SK-N-SH (cell line): ENCODE data around the gene CASP5. TPM values are rescaled to one million over a fixed set of nuclear protein-coding genes. Genes with fewer than 3 reads are reported as not detected.

Experiments used
- CTCF ChIA-PET: fragments of 300-600, 350-600 bp; formaldehyde crosslinking; extraction: SDS; loops from one replicate; lab custom pipeline; 2021; lab: Yijun Ruan, JAX
- POLR2A ChIA-PET: fragments of 350-600 bp; sonication (Branson Sonifier 250); formaldehyde crosslinking; extraction: SDS; loops from one replicate; lab custom pipeline; 2020; ENCODE audit warnings: antibody characterized with exemption, inconsistent platforms; lab: Yijun Ruan, JAX
- DNase-seq: peaks from one replicate; pipeline ENCODE4 v3.0.0; 2012
- H2AFZ ChIP-seq: fragments of 200-600 bp; sonication (generic); 2 replicates; pipeline ENCODE4 v1.8.1; 2016; ENCODE audit warnings: antibody characterized with exemption, mild to moderate bottlenecking, low read depth
- H3F3A ChIP-seq: fragments of 200-600 bp; sonication (generic); replicated peaks from 2 replicates; pipeline ENCODE3; 2016; ENCODE audit warnings: antibody characterized with exemption, mild to moderate bottlenecking; ENCODE audit not compliant: insufficient read depth
- H3K27ac ChIP-seq, 2 experiments: fragments of 200-500 bp in 1 of 2; fragments of 200-600 bp in 1 of 2; sonication (Bioruptor generic) in 1 of 2; sonication (generic), shearing (Covaris generic) in 1 of 2; 2 replicates each; pipeline versions ENCODE4 v1.5.1 to v1.6.1; 2014 to 2016; ENCODE audit warnings: low read depth in 2 of 2, inconsistent platforms in 1 of 2, low read length in 1 of 2, mild to moderate bottlenecking in 1 of 2, mixed read lengths in 1 of 2
- H3K27me3 ChIP-seq: fragments of 200-600 bp; sonication (generic), shearing (Covaris generic); 2 replicates; pipeline ENCODE4 v1.6.1; 2016; ENCODE audit warnings: mixed run types; ENCODE audit not compliant: insufficient read depth
- H3K36me3 ChIP-seq, 2 experiments: fragments of 200-500 bp in 1 of 2; fragments of 200-600 bp in 1 of 2; sonication (Bioruptor generic) in 1 of 2; sonication (generic) in 1 of 2; replicated peaks in 1 of 2; 2 replicates each; pipeline versions ENCODE3 to v1.5.1; 2014 to 2016; ENCODE audit warnings: low read length in 1 of 2, mild to moderate bottlenecking in 1 of 2; ENCODE audit not compliant: insufficient read depth in 2 of 2, control insufficient read depth in 1 of 2
- H3K4me1 ChIP-seq, 2 experiments: fragments of 200-500 bp in 1 of 2; fragments of 200-600 bp in 1 of 2; sonication (Bioruptor generic) in 1 of 2; sonication (generic), shearing (Covaris generic) in 1 of 2; 2 replicates each; pipeline versions ENCODE4 v1.5.1 to v1.6.1; 2014 to 2016; ENCODE audit warnings: low read depth in 1 of 2, low read length in 1 of 2, mixed run types in 1 of 2; ENCODE audit not compliant: insufficient read depth in 2 of 2, control insufficient read depth in 1 of 2
- H3K4me2 ChIP-seq: fragments of 200-600 bp; sonication (generic), shearing (Covaris generic); 2 replicates; pipeline ENCODE4 v1.6.1; 2017; ENCODE audit warnings: mixed run types
- H3K4me3 ChIP-seq, 2 experiments: fragments of 200-500 bp in 1 of 2; fragments of 200-600 bp in 1 of 2; sonication (Bioruptor generic) in 1 of 2; sonication (generic), shearing (Covaris generic) in 1 of 2; 2 replicates each; pipeline versions ENCODE4 v1.5.1 to v1.8.1; 2014 to 2016; ENCODE audit warnings: low read depth in 2 of 2, inconsistent platforms in 1 of 2, low read length in 1 of 2, mild to moderate bottlenecking in 1 of 2, mixed read lengths in 1 of 2, moderate library complexity in 1 of 2
- H3K79me2 ChIP-seq: fragments of 200-600 bp; sonication (generic); 2 replicates; pipeline ENCODE4 v1.8.1; 2017; ENCODE audit warnings: mild to moderate bottlenecking; ENCODE audit not compliant: insufficient read depth
- H3K9ac ChIP-seq: fragments of 200-600 bp; sonication (generic); 2 replicates; pipeline ENCODE4 v1.6.1; 2017; ENCODE audit warnings: mixed run types
- H3K9me2 ChIP-seq: fragments of 200-600 bp; sonication (generic); 2 replicates; pipeline ENCODE4 v1.6.1; 2017; ENCODE audit warnings: mixed run types
- H3K9me3 ChIP-seq: fragments of 200-600 bp; sonication (generic); 2 replicates; pipeline ENCODE4 v1.6.1; 2017; ENCODE audit warnings: mixed run types, mild to moderate bottlenecking, moderate library complexity
- H4K20me1 ChIP-seq: fragments of 200-600 bp; sonication (generic); 2 replicates; pipeline ENCODE4 v1.6.1; 2017; ENCODE audit warnings: mild to moderate bottlenecking, mixed run types; ENCODE audit not compliant: insufficient read depth
- CHD2 ChIP-seq: fragments of 150-350 bp; IDR thresholded peaks from 2 replicates; pipeline ENCODE4 v1.6.1; 2018; ENCODE audit warnings: low read length; ENCODE audit not compliant: partially characterized antibody
- EP300 ChIP-seq, 2 experiments: IDR thresholded peaks; 2 replicates each; pipeline versions ENCODE4 v1.4.0 to v1.6.1; 2012; ENCODE audit warnings: borderline replicate concordance in 1 of 2, low read depth in 1 of 2, low read length in 1 of 2
- FOXJ3 ChIP-seq: sonication (generic); formaldehyde crosslinking; IDR thresholded peaks from 2 replicates; pipeline ENCODE4 v1.5.1; 2020; ENCODE audit warnings: mild to moderate bottlenecking, missing genetic modification reagents
- GABPA ChIP-seq: IDR thresholded peaks from 2 replicates; pipeline ENCODE4 v1.4.0; 2012; ENCODE audit warnings: low read depth, mild to moderate bottlenecking
- JUND ChIP-seq: IDR thresholded peaks from 2 replicates; pipeline ENCODE4 v1.4.0; 2012
- MEF2A ChIP-seq: IDR thresholded peaks from 2 replicates; pipeline ENCODE4 v1.4.0; 2012; ENCODE audit warnings: low read depth, borderline replicate concordance
- MXI1 ChIP-seq: IDR thresholded peaks from 2 replicates; pipeline ENCODE4 v1.6.1; 2012; ENCODE audit warnings: mild to moderate bottlenecking, low read depth, low read length, improper control_type of control experiment
- NFIC ChIP-seq: IDR thresholded peaks from 2 replicates; pipeline ENCODE4 v1.4.0; 2012; ENCODE audit warnings: borderline replicate concordance
- NRF1 ChIP-seq: IDR thresholded peaks from 2 replicates; pipeline ENCODE4 v1.6.1; 2012; ENCODE audit warnings: low read depth, mild to moderate bottlenecking, low read length
- POLR2AphosphoS5 ChIP-seq: IDR thresholded peaks from 2 replicates; pipeline ENCODE4 v1.6.1; 2012; ENCODE audit warnings: low read depth, low read length
- RAD21 ChIP-seq: IDR thresholded peaks from 2 replicates; pipeline ENCODE4 v1.6.1; 2012; ENCODE audit warnings: mild to moderate bottlenecking, low read length
- RXRA ChIP-seq: IDR thresholded peaks from 2 replicates; pipeline ENCODE4 v1.4.0; 2012; ENCODE audit warnings: low read depth, mild to moderate bottlenecking, borderline replicate concordance
- SIN3A ChIP-seq: IDR thresholded peaks from 2 replicates; pipeline ENCODE4 v1.6.1; 2012; ENCODE audit warnings: low read depth, mild to moderate bottlenecking, low read length, moderate library complexity, borderline replicate concordance
- WGBS: methylation state at CpG from one replicate; pipeline ENCODE4 v1.1.6; 2017; ENCODE audit warnings: low lambda C conversion rate; 5-methylcytosine and 5-hydroxymethylcytosine counted together
- polyA plus RNA-seq, 3 experiments: library from polyadenylated mRNA; depleted of rRNA; stranded (reverse); fragments of >200 nt; gene quantifications; 2 replicates each; pipeline ENCODE4 v1.2.3, GENCODE V29; 2012
- TF ChIP-seq, protein P1 (sequence below): fragments of 150-350 bp; IDR thresholded peaks from 2 replicates; pipeline ENCODE4 v1.6.1; 2016; ENCODE audit warnings: mild to moderate bottlenecking, low read depth, low read length
- TF ChIP-seq, protein P2 (sequence below): IDR thresholded peaks from 2 replicates; pipeline ENCODE4 v1.4.0; 2012; ENCODE audit warnings: low read depth, borderline replicate concordance
- TF ChIP-seq, protein P3 (sequence below): IDR thresholded peaks from 2 replicates; pipeline ENCODE4 v1.4.0; 2012; ENCODE audit warnings: low read depth

The CASP5 gene
- polyA plus RNA-seq, 1 of the 3 experiments (the other 2 are of a cell fraction) = not detected

DNA sequence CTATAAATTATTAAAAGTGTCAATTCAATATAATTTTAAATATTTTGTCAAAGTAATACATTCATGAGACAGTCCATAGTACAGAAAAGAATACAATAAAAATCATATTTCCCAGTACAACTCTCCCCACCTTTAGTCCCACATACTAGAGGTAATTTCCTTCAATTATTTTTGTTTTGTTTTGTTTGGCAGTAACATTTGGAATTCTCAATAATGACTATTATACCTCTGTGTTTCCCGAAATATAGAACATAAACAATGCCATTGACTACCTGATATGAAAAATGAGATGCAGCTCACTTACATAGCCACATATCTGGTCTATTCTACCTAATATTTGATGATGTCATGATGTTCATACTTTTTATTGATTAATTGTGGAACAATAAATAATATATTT, 30.2 kb downstream of the CASP5 start:
- no peaks in the 10 kb centered on the region for H3K36me3 ChIP-seq
- no peaks in the 10 kb centered on the region for H3K9me2 ChIP-seq
- H3K4me3 ChIP-seq = no peak overlapping the region
- H3K9me3 ChIP-seq = no peaks in the 10 kb centered on the region; the same call in 1 of the 2 replicates
- no peaks in the 10 kb centered on the region for H3K4me1 ChIP-seq
- no peaks in the 10 kb centered on the region for H3F3A ChIP-seq
- H3K9ac ChIP-seq = no peak overlapping the region
- H3K4me2 ChIP-seq = no peak overlapping the region
- 32% methylated on average over 1 of the region's 1 CpG for WGBS
- no peak for TF ChIP-seq CHD2
- no peak for TF ChIP-seq RXRA
- no peak for TF ChIP-seq EP300 (IDR thresholded peaks at IDR 0.05; ENCODE audit: borderline replicate concordance in 1 of 2, low read depth in 1 of 2, low read length in 1 of 2)
- TF ChIP-seq POLR2AphosphoS5 = no peak
- no peak for TF ChIP-seq MEF2A
- TF ChIP-seq, protein P1, sequence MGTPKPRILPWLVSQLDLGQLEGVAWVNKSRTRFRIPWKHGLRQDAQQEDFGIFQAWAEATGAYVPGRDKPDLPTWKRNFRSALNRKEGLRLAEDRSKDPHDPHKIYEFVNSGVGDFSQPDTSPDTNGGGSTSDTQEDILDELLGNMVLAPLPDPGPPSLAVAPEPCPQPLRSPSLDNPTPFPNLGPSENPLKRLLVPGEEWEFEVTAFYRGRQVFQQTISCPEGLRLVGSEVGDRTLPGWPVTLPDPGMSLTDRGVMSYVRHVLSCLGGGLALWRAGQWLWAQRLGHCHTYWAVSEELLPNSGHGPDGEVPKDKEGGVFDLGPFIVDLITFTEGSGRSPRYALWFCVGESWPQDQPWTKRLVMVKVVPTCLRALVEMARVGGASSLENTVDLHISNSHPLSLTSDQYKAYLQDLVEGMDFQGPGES = no peak
- TF ChIP-seq MXI1 = no peak
- TF ChIP-seq NFIC = no peak
- no peak for TF ChIP-seq FOXJ3
- TF ChIP-seq SIN3A = no peak
- TF ChIP-seq JUND = no peak
- TF ChIP-seq GABPA = no peak
- TF ChIP-seq, protein P2, sequence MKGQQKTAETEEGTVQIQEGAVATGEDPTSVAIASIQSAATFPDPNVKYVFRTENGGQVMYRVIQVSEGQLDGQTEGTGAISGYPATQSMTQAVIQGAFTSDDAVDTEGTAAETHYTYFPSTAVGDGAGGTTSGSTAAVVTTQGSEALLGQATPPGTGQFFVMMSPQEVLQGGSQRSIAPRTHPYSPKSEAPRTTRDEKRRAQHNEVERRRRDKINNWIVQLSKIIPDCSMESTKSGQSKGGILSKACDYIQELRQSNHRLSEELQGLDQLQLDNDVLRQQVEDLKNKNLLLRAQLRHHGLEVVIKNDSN = no peak
- TF ChIP-seq RAD21 = no peak
- TF ChIP-seq, protein P3, sequence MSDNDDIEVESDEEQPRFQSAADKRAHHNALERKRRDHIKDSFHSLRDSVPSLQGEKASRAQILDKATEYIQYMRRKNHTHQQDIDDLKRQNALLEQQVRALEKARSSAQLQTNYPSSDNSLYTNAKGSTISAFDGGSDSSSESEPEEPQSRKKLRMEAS = no peak
- no peak for TF ChIP-seq NRF1
- H3K79me2 ChIP-seq = no peaks in the 10 kb centered on the region
- H4K20me1 ChIP-seq = no peaks in the 10 kb centered on the region
- no peaks in the 10 kb centered on the region for H3K27me3 ChIP-seq
- H3K27ac ChIP-seq = no peak overlapping the region
- no peak for DNase-seq
- H2AFZ ChIP-seq = no peak overlapping the region
- POLR2A ChIA-PET = no interaction called here
- CTCF ChIA-PET = no interaction called here

DNA sequence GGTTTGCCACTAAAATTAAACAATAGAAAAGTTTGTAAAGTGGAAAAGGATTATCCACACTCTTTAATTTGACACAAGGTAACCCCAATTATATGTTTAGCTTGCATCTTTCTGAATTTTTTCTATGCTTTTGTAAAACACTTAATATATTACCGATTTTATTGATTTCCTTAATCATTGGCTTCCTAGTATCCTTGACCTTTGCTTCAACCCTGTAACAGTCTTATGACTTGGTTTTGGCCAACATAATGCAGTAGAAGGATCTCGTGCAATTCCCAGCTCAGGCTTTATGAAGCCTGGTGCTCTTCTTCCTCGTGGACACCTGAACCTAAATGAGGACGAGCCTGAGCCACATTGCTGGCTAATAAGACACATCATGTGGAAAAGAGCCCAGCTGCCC, 31.0 kb downstream of the CASP5 start:
- Histone ChIP-seq H3K9me3 (no peaks in the 10 kb centered on the region; the same call in 1 of the 2 replicates), H3K9ac (no peak overlapping the region), H3K4me3 (no peak overlapping the region), H3F3A (no peaks in the 10 kb centered on the region), H2AFZ (no peak overlapping the region), H3K36me3 (no peaks in the 10 kb centered on the region), H3K27me3 (no peaks in the 10 kb centered on the region), H3K4me1 (no peaks in the 10 kb centered on the region)
- CTCF ChIA-PET = no interaction called here
- no peak for TF ChIP-seq EP300 (IDR thresholded peaks at IDR 0.05; ENCODE audit: borderline replicate concordance in 1 of 2, low read depth in 1 of 2, low read length in 1 of 2)
- TF ChIP-seq, protein P3 = no peak
- TF ChIP-seq, all 33 proteins: peak for 0
- POLR2A ChIA-PET = no interaction called here
- WGBS = 42% methylated on average over 4 of the region's 4 CpGs
- no peaks in the 10 kb centered on the region for H3K9me2 ChIP-seq
- H3K4me2 ChIP-seq = no peak overlapping the region
- H4K20me1 ChIP-seq = no peaks in the 10 kb centered on the region
- H3K79me2 ChIP-seq = no peaks in the 10 kb centered on the region
- no peak for DNase-seq
- H3K27ac ChIP-seq = no peak overlapping the region
